DOHH2 (cell line): Measurements from ENCODE around the gene USP2.

Source experiments
- CTCF ChIP-seq: fragments of 200-600 bp; sonication (generic); IDR thresholded peaks from one replicate; pipeline ENCODE4 v1.5.1; 2014; ENCODE audit warnings: antibody characterized with exemption, mild to moderate bottlenecking, low read depth, low read length; ENCODE audit not compliant: poor library complexity, severe bottlenecking
- EZH2phosphoT487 ChIP-seq: fragments of 200-600 bp; sonication (generic); IDR thresholded peaks from 2 replicates; pipeline ENCODE4 v1.6.1; 2017; ENCODE audit warnings: borderline replicate concordance, mild to moderate bottlenecking, antibody characterized with exemption, low read length, moderate library complexity, mixed read lengths

GRCh38 chr11:119422809-119423508, 41.5 kb upstream of the USP2 start, which contains the start of gene THY1:
- no peak for TF ChIP-seq CTCF
- TF ChIP-seq EZH2phosphoT487, result no peak
